GM12878 (cell line): ENCODE results near the gene PLXNB3. TPM values are rescaled to one million over a fixed set of nuclear protein-coding genes. Genes with fewer than 3 reads are reported as not detected.

Experiments
- ATAC-seq: fragments of 200-7000 bp; cut with Tn5 transposase; 3 replicates; pipeline ENCODE4 v1.9.1; 2020; ENCODE audit warnings: mild to moderate bottlenecking, moderate library complexity
- BruUV-seq: library from RNA; stranded (reverse); fragments of 400-500 nt; replicated peaks from 2 replicates; lab custom pipeline; 2021; lab: Mats Ljungman, UMichigan
- CTCF ChIA-PET: fragments of 300-600 bp; sonication (Branson Sonifier 250); formaldehyde crosslinking; extraction: SDS; loops from one replicate; lab custom pipeline; 2021; ENCODE audit warnings: inconsistent platforms; lab: Yijun Ruan, JAX
- POLR2A ChIA-PET: fragments of 350-600 bp; formaldehyde crosslinking; extraction: SDS; loops from one replicate; lab custom pipeline; 2021; ENCODE audit warnings: inconsistent platforms; lab: Charles Lee
- RAD21 ChIA-PET: fragments of 300-600 bp; sonication (Branson Sonifier 250); formaldehyde crosslinking; loops from one replicate; lab custom pipeline; 2023; ENCODE audit warnings: antibody characterized with exemption; ENCODE audit not compliant: unreplicated experiment; lab: Charles Lee
- SMC1A ChIA-PET: fragments of 300-600 bp; sonication (Branson Sonifier 250); formaldehyde crosslinking; loops from one replicate; lab custom pipeline; 2023; ENCODE audit not compliant: unreplicated experiment, uncharacterized antibody; lab: Charles Lee
- DNase-seq: peaks from one replicate; pipeline ENCODE4 v3.0.0-alpha.2; 2011; ENCODE audit warnings: low read depth, low spot score
- FAIRE-seq: peaks from 3 replicates; lab custom pipeline; 2011; peaks lifted over from hg19 to GRCh38; lab: Jason Lieb, UNC
- H2AFZ ChIP-seq: 2 replicates; pipeline ENCODE4 v1.6.0; 2011; ENCODE audit warnings: low read depth, low read length, control low read depth; ENCODE audit not compliant: control insufficient read depth
- H3K27ac ChIP-seq: 2 replicates; pipeline ENCODE4 v1.5.1; 2011; ENCODE audit warnings: control low read depth; ENCODE audit not compliant: control insufficient read depth, insufficient read depth
- H3K27me3 ChIP-seq, 2 experiments: replicated peaks in 1 of 2; 2 replicates each; pipeline versions ENCODE4 v1.6.0 to v1.6.1; 2011; ENCODE audit warnings: low read length in 1 of 2; ENCODE audit not compliant: control insufficient read depth in 2 of 2, insufficient read depth in 2 of 2
- H3K36me3 ChIP-seq, 2 experiments: 2 replicates each; pipeline ENCODE4 v1.5.1; 2011; ENCODE audit warnings: low read length in 1 of 2; ENCODE audit not compliant: control insufficient read depth in 2 of 2, insufficient read depth in 2 of 2
- H3K4me1 ChIP-seq: 2 replicates; pipeline ENCODE4 v1.6.1; 2011; ENCODE audit warnings: mild to moderate bottlenecking, low read length, moderate library complexity, mixed read lengths; ENCODE audit not compliant: control insufficient read depth, insufficient read depth
- H3K4me2 ChIP-seq: 2 replicates; pipeline ENCODE4 v1.6.0; 2011; ENCODE audit warnings: control low read depth; ENCODE audit not compliant: control insufficient read depth, insufficient read depth
- H3K4me3 ChIP-seq: fragments of 200-600 bp; sonication (generic); 2 replicates; pipeline ENCODE4 v1.5.1; 2016
- H3K79me2 ChIP-seq: 2 replicates; pipeline ENCODE4 v1.6.0; 2011; ENCODE audit warnings: low read length; ENCODE audit not compliant: control insufficient read depth, insufficient read depth
- H3K9ac ChIP-seq: 2 replicates; pipeline ENCODE4 v1.8.0; 2011; ENCODE audit warnings: low read length, control low read depth, mixed read lengths; ENCODE audit not compliant: control insufficient read depth, insufficient read depth
- H3K9me3 ChIP-seq: replicated peaks from 3 replicates; pipeline ENCODE4 v1.5.1; 2011; ENCODE audit warnings: mild to moderate bottlenecking, low read length; ENCODE audit not compliant: control insufficient read depth, insufficient read depth
- H4K20me1 ChIP-seq: 2 replicates; pipeline ENCODE4 v1.6.0; 2011; ENCODE audit not compliant: control insufficient read depth, insufficient read depth
- CHD1 ChIP-seq: IDR thresholded peaks from 2 replicates; pipeline ENCODE4 v1.6.1; 2012; ENCODE audit warnings: low read depth, low read length, improper control_type of control experiment
- IKZF1 ChIP-seq: fragments of 450-650 bp; conservative IDR thresholded peaks from 2 replicates; pipeline ENCODE4 v1.6.1; 2017; ENCODE audit warnings: antibody characterized with exemption, mild to moderate bottlenecking
- MLLT1 ChIP-seq: fragments of 450-650 bp; IDR thresholded peaks from 2 replicates; pipeline ENCODE4 v1.6.1; 2016; ENCODE audit warnings: mild to moderate bottlenecking
- MYB ChIP-seq: fragments of 150-350 bp; IDR thresholded peaks from 2 replicates; pipeline ENCODE4 v1.6.1; 2014; ENCODE audit warnings: mild to moderate bottlenecking, low read depth, low read length, borderline replicate concordance
- PAX5 ChIP-seq: IDR thresholded peaks from 2 replicates; pipeline ENCODE4 v1.6.1; 2011; ENCODE audit warnings: low read depth, low read length, borderline replicate concordance
- STAT1 ChIP-seq: fragments of 450-650 bp; conservative IDR thresholded peaks from 2 replicates; pipeline ENCODE4 v1.6.1; 2014; ENCODE audit warnings: antibody characterized with exemption, mild to moderate bottlenecking
- TCF7 ChIP-seq: IDR thresholded peaks from 2 replicates; pipeline ENCODE4 v1.6.1; 2014; ENCODE audit warnings: antibody characterized with exemption, borderline replicate concordance
- WGBS: methylation state at CpG from one replicate; pipeline ENCODE4 v1.1.6; 2016; ENCODE audit warnings: low lambda C conversion rate; ENCODE audit not compliant: insufficient replicate concordance, insufficient coverage; ENCODE audit errors: missing lambda C conversion rate; 5-methylcytosine and 5-hydroxymethylcytosine counted together
- in situ Hi-C: fragments of 300-500 bp; cut with MboI; formaldehyde crosslinking; loops from 9 replicates; pipeline ENCODE4 v1.14.3; 2018; ENCODE audit warnings: mixed read lengths
- intact Hi-C: fragments of 100-400 bp; cut with micrococcal nuclease; formaldehyde crosslinking; loops from one replicate; pipeline ENCODE4 v1.14.2; 2022; ENCODE audit not compliant: unreplicated experiment
- polyA plus RNA-seq, 11 experiments: library from polyadenylated mRNA; depleted of rRNA in 4 of 11; unstranded in 6 of 11; stranded (reverse) in 5 of 11; fragments of >200 nt; fragmentation: Nextera tagmentation in 4 of 11; fragmentation: Illumina TruSeq in 1 of 11; extraction: Ambion mirVana in 4 of 11; extraction: Trizol in 1 of 11; gene quantifications; 1 replicate in 1 of 11; 2 replicates in 10 of 11; pipeline versions ENCODE4 v1.2.1 to v1.2.3, GENCODE V29; 2011 to 2016; ENCODE audit warnings: inconsistent platforms in 2 of 11, missing spikeins in 2 of 11, low read depth in 1 of 11
- total RNA-seq, 4 experiments: library from RNA; depleted of rRNA in 3 of 4; stranded (reverse); fragments of >200 nt in 3 of 4; fragmentation: Illumina TruSeq in 1 of 4; extraction: Trizol in 1 of 4; gene quantifications; 2 replicates each; pipeline versions ENCODE4 v1.2.1 to v1.2.3, GENCODE V29; 2013 to 2021
- TF ChIP-seq, protein P1 (sequence below): IDR thresholded peaks from 2 replicates; pipeline ENCODE4 v1.6.1; 2012; ENCODE audit warnings: low read depth, low read length, improper control_type of control experiment

Gene PLXNB3
- total and polyA plus RNA-seq, 10 of the 15 experiments (the other 5 are each of a cell fraction or from before 2014, with no cell fraction given), result 0.06 to 0.68 (median 0.19) TPM; not detected in 4

- SMC1A ChIA-PET, result no interaction called here
- H3K9ac ChIP-seq, result no peak overlapping the region
- H3K27me3 ChIP-seq, result no peaks in the 10 kb centered on the region
- no peaks in the 10 kb centered on the region for H3K79me2 ChIP-seq
- no peak overlapping the region for H3K27ac ChIP-seq
- POLR2A ChIA-PET, result no interaction called here
- FAIRE-seq (no peak), ATAC-seq (no peak), DNase-seq (no peak)
- H3K9me3 ChIP-seq, result no peaks in the 10 kb centered on the region; the same call in 2 of the 3 replicates
- no TSS peak for BruUV-seq
- H3K36me3 ChIP-seq, result no peaks in the 10 kb centered on the region
- intact Hi-C loops (no loop called here), in situ Hi-C loops (no loop called here)
- RAD21 ChIA-PET, result interaction anchor here (0.7 kb wide), 1 partner anchor 203 kb away, joined by 4 read pairs; no protein-coding TSS in a partner anchor
- no peak overlapping the region for H3K4me2 ChIP-seq
- H2AFZ ChIP-seq, result no peak overlapping the region
- CTCF ChIA-PET, result no interaction called here
- no peak for TF ChIP-seq MYB
- no peaks in the 10 kb centered on the region for H3K4me1 ChIP-seq
- no peaks in the 10 kb centered on the region for H4K20me1 ChIP-seq
- 49% methylated on average over 23 of the region's 37 CpGs for WGBS
- H3K4me3 ChIP-seq, result no peak overlapping the region
These were observed 7.6 kb downstream of the PLXNB3 start for GRCh38 chrX:153771415-153772315.

DNA sequence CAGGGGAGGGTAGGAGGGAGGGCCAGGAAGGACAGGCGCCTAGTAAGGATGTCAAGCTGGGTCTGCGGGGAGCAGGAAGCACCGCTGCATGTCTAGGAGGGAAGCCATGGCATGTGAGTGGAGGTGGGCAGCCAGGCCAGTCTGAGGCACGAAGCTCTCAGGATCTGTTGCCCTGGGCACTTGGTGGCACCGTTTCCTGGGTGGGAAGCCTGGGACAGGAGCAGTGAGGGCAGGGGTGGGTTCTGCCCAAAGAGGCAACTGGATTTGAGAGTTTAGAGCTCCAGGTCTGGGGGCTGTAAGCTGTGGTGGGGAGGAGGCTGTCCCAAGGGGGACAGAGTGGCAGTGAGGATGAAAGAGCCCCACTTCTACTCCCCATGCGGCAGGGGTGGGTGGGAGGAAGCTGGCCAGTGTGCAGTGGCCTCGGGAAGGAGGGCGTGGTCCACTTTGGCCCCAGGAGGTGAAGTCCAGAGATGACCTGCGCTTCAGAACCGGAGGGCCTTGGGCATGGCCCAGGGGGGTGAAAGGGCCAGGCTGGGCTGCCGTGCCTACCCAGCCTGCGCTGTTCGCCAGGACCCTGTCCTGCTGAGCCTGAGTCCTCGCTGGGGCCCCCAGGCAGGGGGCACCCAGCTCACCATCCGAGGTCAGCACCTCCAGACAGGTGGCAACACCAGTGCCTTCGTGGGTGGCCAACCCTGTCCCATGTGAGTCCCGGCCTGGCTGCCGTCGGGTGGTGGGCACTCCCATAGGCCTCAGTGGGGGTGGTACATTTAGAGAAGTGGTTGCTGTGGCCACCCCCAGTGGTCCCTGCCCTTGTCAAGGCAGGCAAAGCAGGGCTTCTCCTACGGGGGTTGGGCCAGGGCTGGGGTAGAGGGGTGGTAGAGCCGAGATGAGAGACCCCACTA, 8.5 kb downstream of the PLXNB3 start:
- Histone ChIP-seq H3K9me3 (no peaks in the 10 kb centered on the region; the same call in 2 of the 3 replicates), H2AFZ (no peak overlapping the region), H3K4me3 (no peak overlapping the region), H3K27me3 (no peaks in the 10 kb centered on the region), H3K79me2 (no peaks in the 10 kb centered on the region), H3K36me3 (no peaks in the 10 kb centered on the region), H3K9ac (no peak overlapping the region), H4K20me1 (no peaks in the 10 kb centered on the region), H3K27ac (no peak overlapping the region), H3K4me1 (no peaks in the 10 kb centered on the region), H3K4me2 (no peak overlapping the region)
- DNase-seq, result no peak
- no peak for ATAC-seq
- TF ChIP-seq PAX5 (no peak), MLLT1 (no peak), STAT1 (no peak), CHD1 (no peak), IKZF1 (no peak), TCF7 (no peak)
- TF ChIP-seq, protein P1, sequence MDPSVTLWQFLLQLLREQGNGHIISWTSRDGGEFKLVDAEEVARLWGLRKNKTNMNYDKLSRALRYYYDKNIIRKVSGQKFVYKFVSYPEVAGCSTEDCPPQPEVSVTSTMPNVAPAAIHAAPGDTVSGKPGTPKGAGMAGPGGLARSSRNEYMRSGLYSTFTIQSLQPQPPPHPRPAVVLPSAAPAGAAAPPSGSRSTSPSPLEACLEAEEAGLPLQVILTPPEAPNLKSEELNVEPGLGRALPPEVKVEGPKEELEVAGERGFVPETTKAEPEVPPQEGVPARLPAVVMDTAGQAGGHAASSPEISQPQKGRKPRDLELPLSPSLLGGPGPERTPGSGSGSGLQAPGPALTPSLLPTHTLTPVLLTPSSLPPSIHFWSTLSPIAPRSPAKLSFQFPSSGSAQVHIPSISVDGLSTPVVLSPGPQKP, result no peak
- 34% methylated on average over 19 of the region's 21 CpGs for WGBS
- RAD21 ChIA-PET, result interaction anchor here (0.7 kb wide), 1 partner anchor 202 kb away, joined by 4 read pairs; no protein-coding TSS in a partner anchor
- no peak for FAIRE-seq
- intact Hi-C loops (no loop called here), in situ Hi-C loops (no loop called here)
- BruUV-seq, result no TSS peak
- POLR2A ChIA-PET, result no interaction called here
- CTCF ChIA-PET, result no interaction called here
- SMC1A ChIA-PET, result no interaction called here
